Suprapubic skin (tissue), 4 donors: ENCODE results near the gene IQCF5. TPM values are rescaled to one million over a fixed set of nuclear protein-coding genes. Genes with fewer than 3 reads are reported as not detected.

Experiments used
- DNase-seq, 2 donors: peaks; one replicate each; pipeline ENCODE4 v3.0.0-alpha.2; 2019; ENCODE audit warnings: low spot score in 2 of 2
- H3K27ac ChIP-seq: fragments of 200-600 bp; sonication (generic); one replicate; pipeline ENCODE4 v1.5.1; 2019
- H3K27me3 ChIP-seq: fragments of 200-600 bp; sonication (generic); one replicate; pipeline ENCODE4 v1.5.1; 2019
- H3K36me3 ChIP-seq: fragments of 200-600 bp; sonication (generic); one replicate; pipeline ENCODE4 v1.5.1; 2019
- H3K4me1 ChIP-seq: fragments of 200-600 bp; sonication (generic); one replicate; pipeline ENCODE4 v1.5.1; 2019
- H3K4me3 ChIP-seq: fragments of 200-600 bp; sonication (generic); one replicate; pipeline ENCODE4 v1.5.1; 2019; ENCODE audit warnings: mild to moderate bottlenecking
- H3K9me3 ChIP-seq: fragments of 200-600 bp; sonication (generic); one replicate; pipeline ENCODE4 v1.5.1; 2019
- CTCF ChIP-seq, 2 donors: fragments of 200-600 bp in 1 of 2; fragments of 450-650 bp in 1 of 2; sonication (generic) in 1 of 2; IDR thresholded peaks; one replicate each; pipeline ENCODE4 v1.5.1; 2016 to 2019; ENCODE audit warnings: antibody characterized with exemption in 2 of 2, mild to moderate bottlenecking in 1 of 2, moderate library complexity in 1 of 2
- EP300 ChIP-seq: sonication (generic); formaldehyde crosslinking; IDR thresholded peaks from one replicate; pipeline ENCODE4 v1.6.1; 2017; ENCODE audit warnings: antibody characterized with exemption
- POLR2A ChIP-seq, 2 donors: fragments of 450-650 bp; IDR thresholded peaks; one replicate each; pipeline ENCODE4 v1.6.1; 2017; ENCODE audit warnings: antibody characterized with exemption in 2 of 2, mild to moderate bottlenecking in 2 of 2, moderate library complexity in 2 of 2
- POLR2AphosphoS5 ChIP-seq, 3 donors: sonication (generic); formaldehyde crosslinking; IDR thresholded peaks; one replicate each; pipeline ENCODE4 v1.6.1; 2017; ENCODE audit warnings: antibody characterized with exemption in 3 of 3
- WGBS: methylation state at CpG from one replicate; pipeline ENCODE4 v1.1.5; 2018; 5-methylcytosine and 5-hydroxymethylcytosine counted together
- total RNA-seq, 4 donors: library from RNA; depleted of rRNA; stranded (reverse); fragments of >200 nt; gene quantifications; one replicate each; pipeline ENCODE4 v1.1.0, GENCODE V29; 2016

The IQCF5 gene
- total RNA-seq, 4 donors from 2014 or later: not detected

GRCh38 chr3:51888463-51889105 is 13.2 kb upstream of the IQCF5 start:
- Histone ChIP-seq H3K27me3 (peaks cover 4% of the 10 kb centered on the region), H3K36me3 (no peaks in the 10 kb centered on the region), H3K4me1 (no peaks in the 10 kb centered on the region), H3K9me3 (no peaks in the 10 kb centered on the region), H3K4me3 (no peak overlapping the region), H3K27ac (no peak overlapping the region)
- WGBS: 94% methylated on average over 12 of the region's 12 CpGs
- TF ChIP-seq EP300 (no peak), POLR2AphosphoS5 (IDR thresholded peaks at IDR 0.05) (no peak), CTCF (IDR thresholded peaks at IDR 0.05) (no peak), POLR2A (IDR thresholded peaks at IDR 0.05) (no peak)
- no peak for DNase-seq

GRCh38 chr3:51887620-51888019 is 12.2 kb upstream of the IQCF5 start:
- Histone ChIP-seq H3K9me3 (no peaks in the 10 kb centered on the region), H3K36me3 (no peaks in the 10 kb centered on the region), H3K27me3 (peaks cover 4% of the 10 kb centered on the region), H3K4me1 (no peaks in the 10 kb centered on the region), H3K27ac (no peak overlapping the region), H3K4me3 (no peak overlapping the region)
- TF ChIP-seq EP300 (no peak), CTCF (IDR thresholded peaks at IDR 0.05) (no peak), POLR2A (IDR thresholded peaks at IDR 0.05) (no peak), POLR2AphosphoS5 (IDR thresholded peaks at IDR 0.05) (no peak)
- 91% methylated on average over 2 of the region's 2 CpGs for WGBS
- DNase-seq: no peak

- H3K27ac ChIP-seq: no peak overlapping the region
These were observed 11.0 kb upstream of the IQCF5 start for GRCh38 chr3:51886447-51886846.

GRCh38 chr3:51879937-51880336 is 4.5 kb upstream of the IQCF5 start:
- Histone ChIP-seq H3K4me1 (no peaks in the 10 kb centered on the region), H3K27ac (no peak overlapping the region), H3K27me3 (peaks cover 6% of the 10 kb centered on the region), H3K36me3 (no peaks in the 10 kb centered on the region), H3K9me3 (no peaks in the 10 kb centered on the region), H3K4me3 (no peak overlapping the region)
- 79% methylated on average over 1 of the region's 2 CpGs for WGBS
- no peak for DNase-seq
- TF ChIP-seq POLR2AphosphoS5 (IDR thresholded peaks at IDR 0.05): no peak
- no peak for TF ChIP-seq POLR2A (IDR thresholded peaks at IDR 0.05)
- TF ChIP-seq CTCF (IDR thresholded peaks at IDR 0.05): no peak
- TF ChIP-seq EP300: no peak

More at GRCh38 chr3:51886447-51886846, 11.0 kb upstream of the IQCF5 start:
- Histone ChIP-seq H3K4me3 (no peak overlapping the region), H3K36me3 (no peaks in the 10 kb centered on the region), H3K4me1 (no peaks in the 10 kb centered on the region), H3K27me3 (peaks cover 4% of the 10 kb centered on the region), H3K9me3 (no peaks in the 10 kb centered on the region)
- DNase-seq: no peak
- TF ChIP-seq POLR2A (IDR thresholded peaks at IDR 0.05): no peak
- TF ChIP-seq CTCF (IDR thresholded peaks at IDR 0.05): no peak
- no peak for TF ChIP-seq EP300
- no peak for TF ChIP-seq POLR2AphosphoS5 (IDR thresholded peaks at IDR 0.05)

GRCh38 chr3:51876186-51876585 is 785 bp upstream of the IQCF5 start:
- TF ChIP-seq POLR2AphosphoS5 (IDR thresholded peaks at IDR 0.05) (no peak), POLR2A (IDR thresholded peaks at IDR 0.05) (no peak), CTCF (IDR thresholded peaks at IDR 0.05) (no peak), EP300 (no peak)
- no peak overlapping the region for H3K27ac ChIP-seq
- no peaks in the 10 kb centered on the region for H3K36me3 ChIP-seq
- WGBS: 60% methylated on average over 6 of the region's 6 CpGs
- no peak overlapping the region for H3K4me3 ChIP-seq
- H3K9me3 ChIP-seq: no peaks in the 10 kb centered on the region
- peaks cover 15% of the 10 kb centered on the region for H3K27me3 ChIP-seq
- no peaks in the 10 kb centered on the region for H3K4me1 ChIP-seq
- no peak for DNase-seq
